GM21381 (cell line): ENCODE data around the gene TNS3.

Experiments
- ATAC-seq: cut with Tn5 transposase; IDR thresholded peaks from one replicate; pipeline ENCODE4 v1.9.1; 2021; ENCODE audit warnings: mild to moderate bottlenecking, moderate library complexity; ENCODE audit not compliant: unreplicated experiment

TNS3 gene

DNA sequence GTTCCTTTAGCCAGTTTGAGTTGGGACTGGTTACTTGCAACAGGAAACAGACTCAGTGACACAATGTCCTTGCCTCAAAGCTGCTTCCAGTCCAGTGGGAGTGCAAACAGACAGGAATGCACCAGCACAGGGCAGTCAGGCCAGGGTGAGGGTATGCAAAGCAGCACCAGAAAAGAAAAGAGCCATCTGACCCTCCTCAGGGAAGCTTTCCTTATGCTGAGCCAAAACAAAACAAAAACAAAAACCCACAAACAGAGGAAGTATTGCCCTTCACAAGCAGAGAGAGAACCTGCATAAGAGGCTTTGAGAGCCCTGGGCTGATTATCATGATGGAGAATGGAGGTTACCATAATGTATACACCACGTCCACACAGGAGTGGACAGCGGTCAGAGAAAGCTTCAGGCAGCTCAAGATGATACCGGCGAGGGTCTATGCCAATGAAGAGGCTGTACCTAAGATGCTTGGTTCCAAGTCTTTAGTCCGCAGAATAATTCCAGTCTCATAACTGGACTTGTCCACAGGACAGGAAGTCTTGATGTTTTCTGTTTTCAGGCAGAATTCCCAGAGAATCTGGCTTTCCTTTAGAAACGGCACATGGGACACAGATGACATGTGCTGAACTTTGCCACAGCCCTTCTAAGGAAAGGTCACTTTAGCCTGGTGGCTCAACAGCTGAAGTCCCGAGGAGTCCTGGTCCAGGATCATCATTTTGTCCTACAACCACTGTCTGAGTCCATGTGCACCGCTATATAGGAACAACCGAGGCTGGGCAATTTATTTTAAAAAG lies 263.3 kb downstream of the TNS3 start:
- ATAC-seq: no peak

DNA sequence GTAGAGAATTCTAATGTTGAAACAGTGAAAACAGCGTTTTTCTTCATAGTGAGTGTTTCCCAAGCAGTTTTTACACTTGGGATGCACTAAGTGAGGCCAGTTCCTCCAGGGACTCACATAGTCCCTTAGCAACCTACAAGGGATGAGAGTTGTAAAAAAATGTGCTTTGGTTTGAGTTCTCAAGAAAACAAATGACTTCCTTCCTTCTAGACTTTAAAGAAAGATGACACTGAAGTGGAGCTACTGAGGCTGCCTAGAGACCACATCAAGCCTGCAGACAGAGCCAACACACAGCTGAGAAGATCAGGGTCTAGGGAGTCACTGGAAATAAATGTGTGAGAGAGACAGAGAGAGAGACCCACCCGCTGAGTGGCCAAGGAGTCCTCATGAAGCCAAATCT lies 264.4 kb downstream of the TNS3 start:
- no peak for ATAC-seq

DNA sequence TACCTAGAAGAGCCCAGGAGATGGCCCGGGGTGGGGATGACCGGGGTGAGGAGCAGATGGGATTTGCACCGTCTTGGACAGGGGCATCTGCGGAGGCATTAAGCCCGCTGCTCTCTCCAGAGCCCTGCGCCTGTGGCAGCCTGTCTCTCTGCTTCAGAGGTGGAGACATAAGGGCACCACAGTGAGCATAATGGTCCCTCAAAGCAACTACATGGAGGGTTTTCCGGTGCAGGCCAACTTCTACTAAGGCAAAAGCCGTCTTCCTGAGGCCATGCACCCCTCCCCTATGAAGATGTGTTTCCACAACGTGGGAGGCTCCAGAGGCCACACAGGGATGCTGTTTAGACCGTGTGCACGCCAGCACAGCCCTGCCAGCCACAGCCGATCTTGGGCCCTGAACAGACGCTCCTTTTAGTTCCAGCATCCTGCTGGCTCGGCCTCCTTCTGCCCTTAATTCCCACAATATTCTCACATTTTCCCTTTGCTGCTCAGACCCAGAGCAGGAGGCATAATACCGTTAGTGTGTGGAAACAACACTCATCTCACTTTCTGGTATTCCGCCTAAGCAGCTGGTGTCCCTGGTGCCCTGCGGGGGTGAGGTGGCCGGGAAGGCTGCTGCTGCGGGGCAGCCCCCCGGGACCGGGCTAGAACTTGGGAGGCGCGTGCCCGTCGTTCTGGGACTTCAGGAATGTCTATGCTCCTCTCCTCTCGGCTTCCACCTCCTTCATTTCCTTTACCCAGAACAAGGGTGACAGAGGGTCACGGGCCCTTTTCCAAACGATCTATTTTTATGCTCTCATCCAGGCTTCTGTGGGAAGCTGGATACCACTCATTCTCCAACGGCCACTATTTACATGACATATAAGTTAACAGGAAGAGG lies 266.9 kb downstream of the TNS3 start:
- ATAC-seq: no peak

DNA sequence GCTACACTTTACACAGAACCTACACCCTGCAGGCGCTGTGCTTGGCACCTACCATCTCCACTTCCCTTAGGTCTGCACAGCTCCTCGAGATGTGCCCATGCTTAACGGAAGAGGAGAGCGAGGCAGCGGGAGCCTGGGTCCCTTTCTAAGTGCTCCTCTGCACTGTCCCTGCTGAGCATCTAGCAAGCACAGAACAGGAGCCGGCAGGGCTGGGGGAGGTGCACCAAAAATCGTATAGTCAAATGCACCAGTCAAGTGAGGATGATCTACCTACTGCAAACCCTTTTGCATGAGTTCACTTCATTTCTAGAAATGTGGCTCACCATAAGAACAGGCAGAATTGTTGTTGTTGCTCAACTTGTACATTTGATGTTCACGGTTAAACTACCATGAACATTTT lies 267.7 kb downstream of the TNS3 start:
- ATAC-seq: no peak

DNA sequence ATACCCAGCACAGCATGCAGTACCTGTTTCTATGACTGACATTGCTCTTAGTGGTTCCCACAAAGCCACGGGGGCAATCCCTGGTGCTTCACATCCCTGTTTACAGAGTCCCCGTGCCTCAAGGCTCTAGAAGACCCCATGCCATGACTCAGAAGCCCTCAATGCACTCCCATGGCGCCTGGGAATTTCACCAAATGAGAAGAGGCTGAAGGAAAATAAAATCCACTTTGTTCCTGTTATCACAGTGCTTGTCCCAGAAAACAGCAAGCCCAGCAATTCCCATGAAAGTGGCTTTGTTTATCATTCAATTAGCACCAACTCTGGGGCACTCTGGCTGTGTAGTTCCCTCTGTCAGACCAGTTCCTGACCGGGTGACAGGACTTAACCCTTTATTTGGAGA lies 268.3 kb downstream of the TNS3 start:
- ATAC-seq: no peak

DNA sequence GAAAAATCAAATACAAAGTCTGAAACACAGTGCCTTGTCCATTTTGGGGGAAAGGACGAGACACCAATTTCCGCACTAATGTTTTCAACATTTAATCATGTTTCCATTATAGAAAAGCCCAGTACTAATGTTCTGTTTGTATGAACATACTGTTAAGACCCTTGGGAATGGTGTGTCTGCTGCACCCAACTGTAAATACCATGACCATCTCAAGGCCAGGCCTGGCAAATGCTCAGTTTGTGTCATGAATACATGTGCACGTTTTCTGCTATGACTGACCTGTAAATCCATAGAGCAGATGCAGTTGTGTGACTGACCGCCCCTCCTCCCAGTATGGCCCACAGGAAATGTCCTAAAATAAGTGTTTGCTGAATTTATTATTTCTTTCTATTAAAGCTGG lies 270.0 kb downstream of the TNS3 start:
- no peak for ATAC-seq

DNA sequence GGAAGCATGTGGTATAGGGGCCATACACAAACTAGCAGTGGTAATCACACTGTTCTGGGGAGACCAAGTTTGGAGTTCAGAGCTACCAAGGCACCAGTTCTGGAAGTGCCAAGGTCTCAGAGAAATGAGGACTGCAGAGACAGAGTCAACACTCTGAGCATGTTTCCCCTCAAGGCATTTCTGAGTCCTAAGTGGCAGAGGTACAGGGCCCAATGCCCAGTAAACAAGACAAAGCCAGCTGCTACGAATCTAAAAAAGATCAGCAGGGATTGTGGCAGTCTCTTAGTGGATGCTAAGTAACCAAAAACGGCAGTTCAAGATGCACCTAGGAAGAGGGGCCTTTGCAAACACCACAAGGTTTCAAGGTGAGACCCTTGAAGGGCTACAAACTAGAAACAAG lies 271.9 kb downstream of the TNS3 start:
- no peak for ATAC-seq

DNA sequence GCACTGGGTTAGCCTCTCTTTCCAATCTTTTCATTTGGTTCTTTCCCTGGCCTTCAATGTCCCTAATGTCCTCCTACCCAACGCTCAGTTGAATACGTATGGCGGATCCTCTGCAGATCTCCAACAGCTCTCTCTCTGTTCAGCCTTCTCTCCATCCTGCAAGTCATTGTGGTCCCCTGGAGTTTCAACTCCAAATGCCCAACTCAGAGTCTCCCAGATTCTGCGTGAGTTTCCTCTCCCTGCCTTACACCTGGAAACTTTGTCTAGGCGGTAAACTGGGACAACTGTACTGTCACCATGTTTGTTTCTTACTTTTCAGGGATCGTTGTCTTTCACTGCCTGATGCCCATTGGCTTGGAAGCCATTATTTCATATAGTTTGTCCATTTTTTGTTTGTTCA lies 273.1 kb downstream of the TNS3 start:
- no peak for ATAC-seq

DNA sequence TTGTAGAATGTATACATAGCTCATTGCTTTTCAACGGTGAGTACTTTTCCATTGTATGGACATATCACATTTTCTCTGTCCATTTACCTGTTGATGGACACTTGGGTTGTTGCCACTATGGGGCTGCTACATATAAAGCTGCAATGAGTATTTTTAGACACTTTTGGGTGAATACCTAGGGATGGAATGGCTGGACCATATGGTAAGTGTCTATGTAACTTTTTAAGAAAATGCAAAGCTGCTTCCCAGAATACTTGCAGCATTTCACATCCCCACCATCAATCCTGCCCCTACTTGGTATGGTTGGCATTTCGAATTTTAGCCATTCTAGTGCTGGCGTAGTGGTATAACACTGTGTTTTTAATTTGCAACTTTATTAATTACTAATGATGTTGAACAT lies 274.6 kb downstream of the TNS3 start:
- ATAC-seq: no peak

DNA sequence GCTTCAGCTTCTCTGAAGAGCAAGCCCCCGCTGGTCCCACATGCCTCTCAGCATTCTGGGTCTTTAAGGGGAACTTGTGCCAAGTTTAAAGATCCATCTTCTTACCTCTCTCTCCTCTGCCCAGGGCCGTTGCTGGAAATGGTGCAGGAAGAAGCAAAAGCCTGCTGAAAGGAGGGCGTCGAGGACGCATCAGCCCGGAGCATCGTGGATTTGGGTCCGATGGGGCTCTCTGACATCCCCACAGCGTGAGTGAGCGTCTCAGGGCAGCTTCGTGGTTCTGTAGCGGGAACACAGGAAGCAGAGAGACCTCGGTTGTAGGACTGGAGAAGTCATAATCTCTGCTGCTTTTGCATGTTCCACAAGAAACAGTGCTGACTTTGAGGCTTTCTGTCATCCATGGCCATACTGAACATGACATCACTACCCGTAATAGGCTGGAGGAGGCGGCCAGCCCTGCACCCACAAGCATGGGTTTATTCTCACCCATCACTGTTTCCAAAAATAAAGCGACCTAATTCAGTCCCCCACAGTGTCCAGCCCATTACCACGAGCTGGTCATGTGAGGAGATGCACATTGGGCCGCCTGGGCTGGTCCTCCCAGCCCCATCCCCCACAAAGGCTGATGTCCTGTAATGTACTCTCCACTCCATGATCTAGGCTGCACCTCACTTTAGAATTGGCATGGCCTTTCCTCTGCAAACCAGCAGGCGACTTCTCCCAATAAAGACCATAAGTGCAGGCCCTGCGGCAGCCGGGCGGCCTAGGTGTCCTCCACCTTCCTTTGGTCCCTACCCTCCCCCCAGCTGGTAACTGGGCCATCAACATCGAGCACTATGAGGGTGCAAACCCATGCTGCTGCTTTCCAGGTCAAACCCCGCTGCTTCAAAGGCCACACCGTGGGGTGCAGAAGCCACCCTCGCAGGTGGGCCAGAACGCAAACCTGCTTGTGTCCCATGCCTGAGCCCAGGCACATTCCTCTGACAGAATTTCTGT lies 276.9 kb downstream of the TNS3 start:
- no peak for ATAC-seq

DNA sequence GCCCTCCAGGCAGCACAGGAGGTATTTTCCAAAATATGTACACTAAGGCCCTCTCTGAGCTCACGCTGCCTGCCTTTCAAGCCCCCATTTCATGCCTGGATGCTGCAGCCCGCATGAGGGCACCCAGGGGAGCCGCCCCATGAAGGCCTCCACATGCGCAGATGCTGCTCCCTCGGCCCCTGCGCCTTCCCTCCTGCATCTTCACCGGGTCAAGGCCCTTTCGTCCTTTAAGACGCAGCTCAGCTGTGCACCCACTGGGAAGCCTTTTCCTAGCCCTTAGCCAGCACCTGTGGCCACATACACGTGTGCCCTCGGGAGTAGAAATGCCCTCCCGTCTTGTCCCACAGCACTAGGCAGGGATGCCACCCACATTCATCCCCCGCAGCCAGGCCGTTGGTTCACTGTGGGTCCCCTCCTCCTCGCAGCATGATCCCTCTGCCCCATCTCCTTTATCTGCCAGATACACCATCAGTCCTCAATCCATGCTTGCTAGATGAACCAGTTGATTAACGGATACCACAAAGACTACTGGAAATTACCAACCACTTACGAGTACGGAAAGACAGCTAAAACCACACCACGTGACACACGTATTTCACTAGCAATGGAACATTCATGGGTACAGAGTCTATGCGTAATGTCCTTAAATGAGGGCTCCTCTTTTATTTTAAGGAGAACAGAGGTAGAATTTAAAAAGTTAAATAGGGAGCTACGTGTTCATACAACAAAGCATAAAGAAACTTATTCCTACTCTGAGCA lies 278.0 kb downstream of the TNS3 start:
- ATAC-seq: no peak

DNA sequence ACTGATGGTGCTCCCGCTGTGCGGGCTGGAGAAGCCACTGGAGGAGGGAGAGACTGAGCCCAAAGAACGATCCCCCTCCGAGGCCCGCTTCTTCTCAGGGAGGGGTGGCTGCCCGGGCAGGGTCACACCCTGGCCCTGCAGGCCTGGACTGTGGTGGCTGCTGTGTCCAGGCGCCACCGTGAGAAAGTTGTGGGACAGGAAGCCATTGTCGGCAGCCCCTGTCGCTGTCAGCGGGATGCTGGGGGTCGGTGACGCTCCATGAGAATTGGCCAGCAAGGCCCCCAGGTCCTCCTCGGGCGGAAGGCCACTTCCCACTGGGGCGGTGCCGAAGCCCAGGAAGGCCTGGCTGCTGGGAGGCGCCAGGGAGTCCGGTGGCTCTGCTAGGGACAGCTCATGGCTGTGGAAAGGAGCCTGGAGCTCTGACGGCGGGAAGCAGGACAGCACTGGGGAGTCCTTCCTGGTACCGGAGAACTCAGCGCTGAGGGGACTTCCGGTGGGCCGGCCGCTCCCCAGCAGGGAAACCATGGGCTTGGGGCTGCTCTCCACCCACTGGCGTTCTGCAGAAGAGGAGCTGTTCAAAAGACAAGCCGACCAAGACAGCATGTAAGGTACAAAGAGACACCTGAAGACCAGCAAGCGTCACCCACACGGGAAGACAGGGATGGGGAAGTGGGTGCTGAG lies 278.8 kb downstream of the TNS3 start:
- no peak for ATAC-seq

DNA sequence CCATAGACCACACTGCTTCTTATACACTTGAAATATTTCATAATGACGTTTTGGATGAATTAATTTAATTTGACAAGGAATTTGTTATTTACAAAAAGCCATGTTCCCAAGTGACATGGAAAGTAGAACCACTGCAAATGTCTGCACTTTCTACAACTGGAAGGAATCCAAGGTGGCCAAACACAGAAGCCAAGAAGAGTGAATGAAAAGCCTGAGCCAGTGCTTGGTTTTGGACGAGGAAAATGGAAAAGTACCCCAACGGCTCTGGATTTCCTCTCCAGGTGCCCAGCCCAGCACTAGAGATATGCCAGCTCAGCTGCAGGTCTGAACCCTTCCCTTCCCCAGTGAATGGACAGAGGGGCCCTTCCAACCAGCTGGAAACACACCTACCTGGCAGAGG lies 279.4 kb downstream of the TNS3 start:
- ATAC-seq: no peak

DNA sequence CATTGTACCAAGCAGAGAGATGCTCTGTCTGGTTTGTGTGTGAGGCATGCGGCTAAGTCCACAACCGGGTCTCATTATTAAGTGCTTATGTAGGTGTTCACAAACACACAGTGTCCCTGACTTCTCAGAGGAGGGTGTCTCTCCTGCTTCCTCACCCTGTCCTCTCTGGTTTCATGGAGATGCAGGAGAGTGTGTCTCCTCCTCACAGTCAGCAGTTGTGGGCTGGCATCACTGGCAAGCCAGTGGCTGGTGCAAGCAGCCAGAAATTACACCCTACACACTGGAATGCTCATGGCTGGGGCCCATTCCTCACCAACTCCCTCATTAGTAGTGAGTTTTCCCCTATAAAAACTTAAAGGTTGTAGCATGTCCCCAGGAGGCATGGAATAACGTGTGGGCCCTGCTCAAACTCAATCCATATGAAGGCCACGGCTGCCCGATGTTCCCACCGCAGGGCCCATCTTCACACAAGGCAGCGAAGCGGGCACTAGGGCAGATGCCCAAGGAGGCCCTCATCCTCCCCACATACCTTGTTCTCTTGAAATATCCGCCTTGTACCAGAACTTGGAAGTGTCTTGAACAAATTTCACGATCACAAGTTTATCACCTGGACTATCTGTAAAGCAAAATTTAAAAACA lies 280.1 kb downstream of the TNS3 start:
- no peak for ATAC-seq

DNA sequence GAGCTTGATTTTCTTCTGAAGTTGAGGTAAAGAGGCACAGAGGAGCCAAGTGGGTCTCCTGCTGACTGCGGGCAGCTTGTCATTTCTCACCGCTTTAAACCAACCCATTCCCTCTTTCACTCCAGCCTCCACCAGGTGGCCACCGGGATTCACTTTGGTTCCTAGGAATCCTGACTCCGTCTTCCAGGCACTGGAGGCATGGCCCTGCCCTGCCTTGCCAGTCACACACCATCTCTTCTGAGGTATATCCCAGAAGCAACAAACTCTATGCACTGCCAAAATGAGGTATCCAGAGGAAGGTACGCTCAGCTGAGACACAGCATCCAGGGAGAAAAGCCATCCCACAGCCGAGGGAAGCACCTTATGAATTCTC lies 280.8 kb downstream of the TNS3 start:
- ATAC-seq: no peak

DNA sequence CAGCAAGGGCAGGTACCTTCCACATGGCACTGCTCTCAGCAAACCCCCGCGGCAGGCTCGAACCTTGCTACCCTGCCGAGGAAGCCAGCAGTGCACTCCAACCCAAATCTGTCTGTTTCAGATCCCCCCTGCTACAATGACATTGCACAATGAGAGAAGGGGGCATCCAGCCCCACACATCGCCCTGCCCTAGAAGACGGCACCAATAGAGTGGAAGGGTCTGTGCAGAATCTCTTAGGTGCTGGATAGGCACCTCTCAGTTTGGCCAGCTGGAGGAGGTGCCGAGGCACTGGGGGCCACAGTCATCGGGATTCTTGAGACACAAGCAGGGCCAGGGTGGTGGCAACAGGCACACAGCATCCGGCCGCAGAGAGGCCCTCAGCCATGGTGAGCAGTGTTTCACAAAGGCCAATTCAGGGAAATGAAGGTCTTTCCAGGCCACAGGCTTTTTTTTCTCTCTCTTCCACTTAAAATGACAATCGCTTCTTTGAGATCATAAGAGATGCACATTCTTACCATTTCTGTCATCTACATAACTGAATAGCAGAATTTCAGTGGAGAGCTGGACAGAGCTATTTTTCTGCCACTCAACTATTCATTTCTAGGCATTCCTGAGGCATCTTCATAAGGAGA lies 281.3 kb downstream of the TNS3 start:
- ATAC-seq: no peak

DNA sequence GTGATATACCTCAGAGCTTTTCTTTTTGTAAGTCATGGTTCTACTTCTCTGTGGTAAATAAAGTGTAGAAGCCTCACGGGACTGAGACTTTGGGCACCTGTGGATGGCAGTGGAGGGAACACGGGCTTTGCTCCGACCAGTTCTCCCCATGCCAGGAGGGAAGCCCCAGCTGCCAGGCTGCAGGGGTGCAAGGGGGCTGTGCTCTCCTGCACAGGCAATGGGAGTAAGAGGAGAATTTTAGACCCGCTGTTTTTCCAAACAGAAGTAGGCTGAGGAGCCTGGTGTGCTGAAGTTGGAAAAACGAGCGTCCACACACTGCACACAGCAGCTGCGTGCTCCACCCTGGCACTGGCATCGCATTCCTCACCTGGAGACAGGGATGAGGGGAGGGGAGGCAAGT lies 282.4 kb downstream of the TNS3 start:
- ATAC-seq: no peak

DNA sequence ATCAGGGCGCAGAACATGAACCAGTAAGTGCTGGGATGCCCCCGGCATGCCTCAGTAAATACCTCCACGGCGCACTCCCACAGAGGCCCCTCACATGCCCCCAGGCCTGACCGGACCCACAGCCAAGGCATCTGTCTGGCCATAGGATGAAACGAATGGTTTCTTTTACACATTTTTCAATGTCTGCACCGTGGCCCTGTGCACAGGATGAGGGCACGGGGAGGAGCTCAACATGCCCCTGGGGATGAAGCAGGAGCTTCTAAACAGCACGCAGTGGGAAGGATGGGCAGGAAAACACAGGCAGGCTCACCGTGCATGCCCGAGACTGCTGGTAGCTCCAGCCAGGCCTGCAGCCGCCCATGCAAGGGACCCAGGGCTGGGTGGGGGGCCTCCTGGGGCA lies 283.3 kb downstream of the TNS3 start:
- ATAC-seq: no peak

DNA sequence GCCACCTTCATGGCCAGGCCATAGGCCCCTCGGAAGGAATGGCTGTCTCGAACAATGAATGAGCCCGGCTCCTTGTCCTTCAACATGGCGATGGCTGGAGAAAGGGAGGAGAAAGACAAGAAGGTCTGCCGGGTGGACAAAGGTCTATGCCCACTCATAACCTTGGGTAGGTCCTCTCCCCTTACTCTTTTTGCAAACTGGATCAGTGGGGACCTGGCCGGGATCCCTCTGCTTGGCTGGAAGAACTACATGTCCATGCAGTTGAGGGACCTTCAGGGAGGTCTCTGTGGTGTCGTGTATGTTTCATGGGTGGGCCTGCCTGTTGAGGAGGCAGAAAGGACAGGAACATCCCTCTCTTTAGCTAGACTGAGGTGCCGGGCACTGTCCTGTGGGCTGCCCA lies 284.8 kb downstream of the TNS3 start:
- no peak for ATAC-seq
